Cardiac fibroblast (primary cell): ENCODE data around the gene SALL3.
"Not testable (repeated sequence)": the region's sequence is repeated elsewhere in the genome, so short reads cannot be mapped to it uniquely, and the experiment has no call there.

Source experiments
- DNase-seq, 2 donors: peaks; one replicate each; pipeline versions ENCODE4 v3.0.0 to v3.0.0-alpha.2; 2010; ENCODE audit warnings: low read depth in 2 of 2
- H3K4me3 ChIP-seq, 2 donors: replicated peaks in 1 of 2; 1 replicate in 1 of 2; 2 replicates in 1 of 2; pipeline ENCODE4 v1.5.1; 2011; ENCODE audit warnings: low read depth in 2 of 2, low read length in 2 of 2, mild to moderate bottlenecking in 2 of 2, moderate library complexity in 1 of 2
- CTCF ChIP-seq: IDR thresholded peaks from one replicate; pipeline ENCODE4 v1.5.1; 2011; ENCODE audit warnings: low read depth, mild to moderate bottlenecking, low read length, inconsistent platforms

SALL3 gene

DNA sequence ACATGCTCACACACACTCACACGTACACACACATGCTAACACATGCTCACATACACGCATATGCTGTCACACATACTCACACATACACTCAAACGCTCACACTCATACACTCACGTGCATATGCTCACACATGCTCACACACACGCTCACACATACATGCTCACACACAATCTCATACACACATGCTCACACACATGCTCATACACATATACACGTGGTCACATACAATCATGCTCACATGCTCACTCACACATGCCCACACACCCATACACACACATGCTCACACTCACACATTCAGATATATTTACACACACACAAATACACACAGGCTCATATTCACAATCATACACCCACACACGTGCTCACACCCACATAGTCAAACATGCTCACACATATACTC is 17.5 kb upstream of the SALL3 start:
- no peak overlapping the region for H3K4me3 ChIP-seq
- DNase-seq = no peak
- TF ChIP-seq CTCF = no peak

GRCh38 chr18:78964727-78965126 is 14.9 kb upstream of the SALL3 start:
- not testable (repeated sequence) for DNase-seq, H3K4me3 ChIP-seq

DNA sequence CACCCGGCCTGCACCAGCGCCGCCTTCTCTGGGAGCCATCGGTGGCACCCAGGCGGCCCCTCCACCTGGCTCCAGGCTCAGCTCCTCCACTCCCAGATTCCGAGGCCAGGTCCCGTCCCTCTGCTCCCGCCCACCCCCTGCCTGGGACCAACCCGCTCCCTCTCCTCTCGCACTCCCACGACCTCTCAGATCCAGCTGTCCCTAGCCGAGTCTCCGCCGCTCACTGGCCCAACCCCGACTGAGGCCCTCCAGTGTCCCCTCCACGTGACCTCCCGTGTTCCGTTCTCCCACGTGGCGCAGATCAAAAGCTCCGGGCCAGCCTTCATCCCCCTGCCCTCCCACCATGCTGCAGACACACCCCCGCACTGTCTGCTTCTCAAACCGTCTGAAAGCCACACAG is 14.4 kb upstream of the SALL3 start:
- no peak for TF ChIP-seq CTCF
- DNase-seq = no peak
- no peak overlapping the region for H3K4me3 ChIP-seq

DNA sequence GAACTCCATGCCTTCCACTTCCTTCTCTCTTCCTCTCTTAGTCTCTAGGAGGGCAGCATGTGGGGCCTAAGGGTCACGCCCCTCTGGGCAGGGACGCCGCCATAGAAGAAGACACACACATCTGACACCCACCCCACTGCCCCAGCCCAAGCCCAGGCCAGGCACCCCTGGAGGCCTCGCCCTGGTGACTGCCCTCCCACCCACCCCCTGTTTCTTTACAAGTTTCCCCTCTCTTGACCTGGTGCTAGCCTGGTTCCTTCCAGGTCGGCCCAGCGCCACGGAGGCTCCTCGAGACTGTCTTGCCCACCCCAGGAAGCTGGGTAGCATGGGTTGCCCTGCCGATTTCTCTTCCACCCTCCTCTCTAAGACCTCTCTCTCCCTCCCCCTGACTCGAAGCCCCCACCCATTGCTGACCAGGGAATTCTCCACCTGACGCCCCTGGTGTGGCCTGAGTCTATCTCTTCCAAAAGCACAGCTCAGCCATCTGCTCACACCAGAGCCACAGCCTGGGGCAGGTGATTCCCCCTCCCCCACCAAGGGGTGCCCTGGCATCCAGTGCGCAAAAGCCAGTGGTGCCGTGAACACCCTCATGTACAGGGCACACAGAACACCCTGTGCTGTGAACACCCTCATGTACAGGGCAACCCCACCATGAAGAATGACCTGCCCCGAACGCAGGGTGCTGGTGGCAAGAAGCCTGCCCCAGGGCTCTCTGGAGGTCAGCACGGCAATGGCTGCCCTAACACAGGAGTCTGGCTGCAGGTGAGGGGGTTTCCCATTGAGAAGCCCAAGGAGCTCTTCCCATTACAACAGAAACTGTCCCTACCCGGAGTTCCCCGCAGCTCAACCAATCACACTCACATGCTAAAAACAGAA is 13.5 kb upstream of the SALL3 start:
- no peak overlapping the region for H3K4me3 ChIP-seq
- TF ChIP-seq CTCF = no peak
- no peak for DNase-seq

DNA sequence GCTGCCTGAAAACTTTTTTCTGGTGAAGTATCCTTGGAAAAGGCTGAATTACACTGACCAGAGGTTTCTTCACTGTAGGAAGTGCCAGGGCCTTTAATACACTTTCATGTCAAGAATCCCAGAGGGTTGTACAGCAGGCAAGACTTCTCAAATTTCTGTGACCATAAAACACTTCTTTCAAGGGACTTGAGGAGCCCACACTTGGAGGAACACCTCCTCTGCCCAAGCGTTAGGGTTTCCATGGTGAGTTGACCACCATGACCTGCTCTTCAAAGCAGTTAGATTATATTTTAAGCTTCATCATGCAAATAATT is 12.9 kb upstream of the SALL3 start:
- H3K4me3 ChIP-seq = no peak overlapping the region
- no peak for DNase-seq
- TF ChIP-seq CTCF = no peak

- no peak for TF ChIP-seq CTCF
- no peak overlapping the region for H3K4me3 ChIP-seq
Measured at GRCh38 chr18:78967692-78968091, 11.9 kb upstream of the SALL3 start.

DNA sequence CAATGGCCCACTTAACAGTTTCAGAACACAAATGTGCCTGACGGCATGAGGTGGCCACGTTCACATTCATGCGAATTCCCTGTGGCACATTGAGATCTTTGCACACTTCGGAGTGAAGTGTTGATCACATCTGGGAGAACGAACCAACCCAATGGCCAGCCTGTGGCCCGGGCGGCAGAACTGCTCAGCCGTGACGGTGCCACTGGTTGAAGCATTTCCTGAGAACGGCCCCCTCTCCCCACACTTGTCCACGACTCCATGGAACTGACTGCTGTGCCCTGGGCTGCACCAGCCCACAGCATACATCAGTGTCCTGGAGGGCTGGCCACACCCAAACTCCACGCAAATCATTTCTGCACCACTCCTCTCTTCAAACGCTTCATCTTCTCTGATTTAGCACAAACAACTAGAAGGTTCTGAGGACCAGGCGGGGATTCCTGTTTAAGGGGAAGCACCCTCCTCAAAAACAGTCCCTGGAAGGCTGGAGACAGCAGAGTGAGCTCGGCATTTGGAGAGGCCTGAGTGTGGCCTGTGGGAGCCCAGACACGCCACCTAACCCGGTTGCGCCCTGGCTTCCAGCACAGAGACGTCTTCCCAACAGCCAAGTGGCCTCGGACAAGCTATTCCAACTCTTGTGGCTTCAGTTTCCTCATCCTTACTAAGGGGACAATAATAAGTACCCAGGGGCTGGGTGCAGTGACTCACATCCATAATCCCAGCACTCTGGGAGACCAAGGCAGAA is 9.9 kb upstream of the SALL3 start:
- H3K4me3 ChIP-seq = no peak overlapping the region
- TF ChIP-seq CTCF = no peak
- no peak for DNase-seq

More at GRCh38 chr18:78967692-78968091, 11.9 kb upstream of the SALL3 start:
- no peak for DNase-seq
